ENCODE data around the gene OR51M1.

DNA sequence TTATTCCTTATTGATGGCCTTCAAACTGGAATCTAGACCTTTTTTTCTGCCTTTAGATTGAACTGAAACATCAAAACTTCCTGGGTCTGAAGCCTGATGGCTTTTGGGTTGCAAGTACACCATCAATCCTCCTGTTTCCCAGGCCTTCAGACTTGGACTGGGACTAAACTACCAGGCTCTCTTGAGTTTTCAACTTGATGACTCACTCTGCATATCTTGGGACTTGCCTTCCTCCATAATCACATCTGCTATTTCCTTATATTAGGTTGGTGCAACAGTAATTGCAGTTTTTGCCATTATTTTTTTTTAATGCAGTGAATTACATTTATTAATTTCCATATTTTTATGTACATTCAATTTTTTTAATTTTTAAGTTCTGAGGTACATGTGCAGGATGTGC, 47.3 kb upstream of the OR51M1 start:
- TF ChIP-seq, protein P1, sequence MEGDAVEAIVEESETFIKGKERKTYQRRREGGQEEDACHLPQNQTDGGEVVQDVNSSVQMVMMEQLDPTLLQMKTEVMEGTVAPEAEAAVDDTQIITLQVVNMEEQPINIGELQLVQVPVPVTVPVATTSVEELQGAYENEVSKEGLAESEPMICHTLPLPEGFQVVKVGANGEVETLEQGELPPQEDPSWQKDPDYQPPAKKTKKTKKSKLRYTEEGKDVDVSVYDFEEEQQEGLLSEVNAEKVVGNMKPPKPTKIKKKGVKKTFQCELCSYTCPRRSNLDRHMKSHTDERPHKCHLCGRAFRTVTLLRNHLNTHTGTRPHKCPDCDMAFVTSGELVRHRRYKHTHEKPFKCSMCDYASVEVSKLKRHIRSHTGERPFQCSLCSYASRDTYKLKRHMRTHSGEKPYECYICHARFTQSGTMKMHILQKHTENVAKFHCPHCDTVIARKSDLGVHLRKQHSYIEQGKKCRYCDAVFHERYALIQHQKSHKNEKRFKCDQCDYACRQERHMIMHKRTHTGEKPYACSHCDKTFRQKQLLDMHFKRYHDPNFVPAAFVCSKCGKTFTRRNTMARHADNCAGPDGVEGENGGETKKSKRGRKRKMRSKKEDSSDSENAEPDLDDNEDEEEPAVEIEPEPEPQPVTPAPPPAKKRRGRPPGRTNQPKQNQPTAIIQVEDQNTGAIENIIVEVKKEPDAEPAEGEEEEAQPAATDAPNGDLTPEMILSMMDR (conservative IDR thresholded peaks at IDR 0.05 in 1 of 2, IDR thresholded peaks at IDR 0.05 in 1 of 2; ENCODE audit: low read depth in 1 of 2, low read length in 2 of 2) = no peak
- no peak for TF ChIP-seq EZH2 (IDR thresholded peaks at IDR 0.05; ENCODE audit: low read length, missing control alignments)

Data from fibroblast of lung (primary cell).